Kidney epithelial cell (primary cell): ENCODE measurements around the gene MAP3K9. TPM values are rescaled to one million over a fixed set of nuclear protein-coding genes. Genes with fewer than 3 reads are reported as not detected.

Experiments
- DNase-seq: peaks from one replicate; pipeline ENCODE4 v3.0.0-alpha.2; 2010; ENCODE audit warnings: low read depth
- H3K27me3 ChIP-seq: 2 replicates; pipeline ENCODE4 v1.6.0; 2011; ENCODE audit warnings: low read length; ENCODE audit not compliant: control insufficient read depth, insufficient read depth
- H3K36me3 ChIP-seq: 2 replicates; pipeline ENCODE4 v1.5.1; 2011; ENCODE audit warnings: low read length; ENCODE audit not compliant: control insufficient read depth, insufficient read depth
- H3K4me3 ChIP-seq: 2 replicates; pipeline ENCODE4 v1.5.1; 2011; ENCODE audit warnings: low read depth, mild to moderate bottlenecking, control low read depth, low read length
- total RNA-seq: library from RNA; depleted of rRNA; stranded (reverse); fragments of >200 nt; gene quantifications from 2 replicates; pipeline ENCODE4 v1.2.3, GENCODE V29; 2015
- TF ChIP-seq, protein P1 (sequence below): IDR thresholded peaks from 2 replicates; pipeline ENCODE4 v1.5.1; 2011; ENCODE audit warnings: mild to moderate bottlenecking, moderate library complexity, low read length, control low read depth, inconsistent platforms; ENCODE audit not compliant: insufficient read depth, poor library complexity, severe bottlenecking

The MAP3K9 gene
- total RNA-seq, 1 donor from 2014 or later = 10.4 TPM

DNA sequence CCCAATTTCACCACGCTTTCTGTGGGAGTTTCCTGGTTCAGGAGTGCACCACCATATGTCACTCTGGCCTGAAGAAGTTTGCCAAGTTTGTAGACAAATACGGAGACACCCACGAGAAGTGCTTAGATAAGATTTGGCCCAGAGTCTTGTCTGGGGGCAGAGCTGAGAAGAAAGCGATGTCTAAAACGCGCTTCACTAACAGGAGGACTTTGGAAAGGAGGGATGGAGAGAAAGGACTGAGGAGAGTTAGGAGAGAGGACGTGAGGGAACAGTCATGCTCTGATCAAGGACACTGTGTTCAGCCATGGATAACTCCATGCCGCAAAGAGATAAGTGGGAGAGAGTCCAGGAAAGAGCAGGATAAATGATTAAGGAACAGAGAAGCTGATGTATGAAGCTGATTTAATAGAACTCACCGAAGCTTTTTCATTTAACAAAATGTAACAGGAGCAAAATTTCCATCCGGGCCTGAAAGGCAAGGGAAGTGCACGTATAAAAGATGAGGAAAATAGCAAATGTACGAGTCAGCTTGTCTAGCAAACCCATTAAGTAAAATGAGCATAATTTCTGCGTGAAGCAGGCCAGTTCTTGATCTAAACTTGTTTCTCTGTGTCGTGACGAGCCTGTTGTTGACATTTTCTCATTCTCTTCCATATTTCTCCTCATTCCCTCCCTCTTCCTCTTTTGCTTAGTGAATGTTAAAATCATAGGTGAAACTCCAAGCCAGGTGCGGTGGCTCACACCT lies 23.4 kb upstream of the MAP3K9 start:
- no peaks in the 10 kb centered on the region for H3K36me3 ChIP-seq
- no peak overlapping the region for H3K4me3 ChIP-seq
- no peaks in the 10 kb centered on the region for H3K27me3 ChIP-seq
- DNase-seq = no peak
- TF ChIP-seq, protein P1, sequence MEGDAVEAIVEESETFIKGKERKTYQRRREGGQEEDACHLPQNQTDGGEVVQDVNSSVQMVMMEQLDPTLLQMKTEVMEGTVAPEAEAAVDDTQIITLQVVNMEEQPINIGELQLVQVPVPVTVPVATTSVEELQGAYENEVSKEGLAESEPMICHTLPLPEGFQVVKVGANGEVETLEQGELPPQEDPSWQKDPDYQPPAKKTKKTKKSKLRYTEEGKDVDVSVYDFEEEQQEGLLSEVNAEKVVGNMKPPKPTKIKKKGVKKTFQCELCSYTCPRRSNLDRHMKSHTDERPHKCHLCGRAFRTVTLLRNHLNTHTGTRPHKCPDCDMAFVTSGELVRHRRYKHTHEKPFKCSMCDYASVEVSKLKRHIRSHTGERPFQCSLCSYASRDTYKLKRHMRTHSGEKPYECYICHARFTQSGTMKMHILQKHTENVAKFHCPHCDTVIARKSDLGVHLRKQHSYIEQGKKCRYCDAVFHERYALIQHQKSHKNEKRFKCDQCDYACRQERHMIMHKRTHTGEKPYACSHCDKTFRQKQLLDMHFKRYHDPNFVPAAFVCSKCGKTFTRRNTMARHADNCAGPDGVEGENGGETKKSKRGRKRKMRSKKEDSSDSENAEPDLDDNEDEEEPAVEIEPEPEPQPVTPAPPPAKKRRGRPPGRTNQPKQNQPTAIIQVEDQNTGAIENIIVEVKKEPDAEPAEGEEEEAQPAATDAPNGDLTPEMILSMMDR = no peak

DNA sequence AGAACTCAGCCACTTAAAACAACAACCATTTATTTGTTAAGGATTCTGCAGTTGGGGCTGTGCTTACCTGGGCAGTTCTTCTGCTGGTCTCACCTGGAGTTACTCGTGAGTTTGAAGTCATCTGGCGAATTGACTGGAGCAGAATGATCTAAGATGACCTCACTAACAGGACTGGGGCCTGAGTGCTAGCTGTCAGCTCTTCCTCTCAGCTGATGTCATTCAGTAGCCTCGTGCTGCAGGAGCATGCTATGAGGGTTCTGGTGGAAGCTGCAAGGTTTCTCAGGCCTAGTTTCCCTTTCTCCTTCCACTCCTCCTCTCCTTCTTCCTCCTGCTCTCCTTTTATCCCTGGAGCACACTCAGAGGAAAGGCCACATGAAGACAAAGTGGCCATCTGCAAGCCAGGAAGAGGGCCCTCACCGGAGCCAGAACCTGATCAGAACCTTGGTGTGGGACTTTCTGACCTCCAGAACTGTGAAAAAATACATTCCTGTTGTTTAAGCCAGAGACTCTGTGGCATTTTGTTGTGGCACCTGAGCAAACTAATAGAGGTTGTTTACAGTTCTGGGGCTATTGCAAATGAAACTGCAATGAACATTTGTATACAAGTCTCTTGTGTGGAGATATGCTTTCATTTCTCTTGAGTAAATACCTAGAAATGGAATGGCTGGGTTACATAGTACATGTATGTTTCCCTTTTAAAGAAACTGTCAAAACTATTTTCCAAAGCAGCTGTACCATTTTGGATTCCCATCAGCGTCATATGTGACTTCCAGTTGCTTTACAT lies 21.9 kb upstream of the MAP3K9 start:
- DNase-seq = no peak
- no peaks in the 10 kb centered on the region for H3K36me3 ChIP-seq
- H3K27me3 ChIP-seq = no peaks in the 10 kb centered on the region
- H3K4me3 ChIP-seq = no peak overlapping the region
- TF ChIP-seq, protein P1 = no peak

DNA sequence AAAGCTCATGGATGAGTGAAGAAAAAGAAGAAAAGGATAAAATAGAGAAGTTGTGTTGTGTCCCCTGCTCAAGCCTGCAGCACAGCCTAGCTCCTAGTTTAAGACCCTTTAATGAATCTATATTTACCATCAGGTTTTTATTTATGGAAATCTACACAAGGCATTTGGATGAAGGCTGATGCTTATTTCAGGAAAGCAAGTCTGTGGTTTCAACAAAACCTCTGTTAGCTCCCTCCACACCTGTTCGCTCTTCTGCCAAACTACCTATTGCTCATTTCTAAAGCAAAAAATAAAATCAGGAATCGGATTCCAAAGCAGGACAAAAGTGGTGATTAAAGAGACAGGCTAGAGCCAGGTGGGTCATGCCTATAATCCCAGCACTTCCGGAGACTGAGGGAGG lies 18.9 kb upstream of the MAP3K9 start:
- no peak for DNase-seq
- Histone ChIP-seq H3K36me3 (no peaks in the 10 kb centered on the region), H3K4me3 (no peak overlapping the region), H3K27me3 (no peaks in the 10 kb centered on the region)
- TF ChIP-seq, protein P1 = no peak

DNA sequence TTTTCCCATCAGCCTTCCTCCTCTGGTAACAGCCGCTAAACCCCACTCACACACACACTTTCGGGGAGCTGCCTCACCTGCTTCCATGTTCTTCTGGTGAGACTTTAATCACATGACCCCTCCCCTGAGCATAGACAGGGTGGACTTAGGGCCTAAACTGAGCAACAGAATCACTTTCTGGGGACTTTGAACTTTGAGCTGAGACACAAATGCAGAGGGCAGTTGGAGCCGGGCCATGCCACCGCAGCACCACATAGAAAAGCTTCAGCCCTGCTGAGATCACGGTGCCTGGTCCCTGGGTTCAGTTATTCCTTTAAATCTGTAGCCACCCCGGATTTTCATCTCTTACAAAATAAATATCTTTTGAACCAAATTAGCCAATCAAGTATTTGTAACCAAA lies 18.4 kb upstream of the MAP3K9 start:
- H3K27me3 ChIP-seq = no peaks in the 10 kb centered on the region
- no peak for DNase-seq
- H3K36me3 ChIP-seq = no peaks in the 10 kb centered on the region
- H3K4me3 ChIP-seq = no peak overlapping the region
- TF ChIP-seq, protein P1 = no peak

DNA sequence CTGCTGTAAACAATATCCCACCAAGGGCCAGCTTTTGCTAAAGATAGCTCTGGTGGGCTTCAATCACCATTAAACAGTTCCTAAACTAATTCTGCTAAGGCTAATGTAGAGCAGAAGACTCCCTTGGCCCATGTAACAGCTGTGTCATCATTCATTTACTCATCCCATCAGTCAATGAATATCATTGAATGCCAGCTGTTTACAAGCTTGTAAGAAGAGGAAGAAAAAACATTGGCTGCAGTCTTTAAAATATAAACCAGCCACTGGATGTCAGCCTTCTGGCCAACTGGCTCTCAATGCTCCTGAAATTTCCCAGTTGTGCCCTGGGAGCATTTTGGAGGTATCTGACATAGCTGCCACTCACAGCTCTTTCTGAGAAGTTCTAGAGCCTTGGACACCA lies 18.0 kb upstream of the MAP3K9 start:
- TF ChIP-seq, protein P1 = no peak
- H3K4me3 ChIP-seq = no peak overlapping the region
- no peaks in the 10 kb centered on the region for H3K36me3 ChIP-seq
- DNase-seq = no peak
- H3K27me3 ChIP-seq = no peaks in the 10 kb centered on the region
